Mucosa of stomach (tissue), 1 donor: ENCODE results near the gene DRC3.
"Not testable (repeated sequence)": the region's sequence is repeated elsewhere in the genome, so short reads cannot be mapped to it uniquely, and the experiment has no call there.

ENCODE experiments used
- H3K27me3 ChIP-seq: one replicate; pipeline ENCODE4 v1.7.0; 2013; ENCODE audit warnings: mild to moderate bottlenecking, low read length; ENCODE audit not compliant: control insufficient read depth, insufficient read depth
- H3K36me3 ChIP-seq: one replicate; pipeline ENCODE4 v1.7.0; 2013; ENCODE audit warnings: low read length; ENCODE audit not compliant: control insufficient read depth, insufficient read depth
- H3K4me1 ChIP-seq: one replicate; pipeline ENCODE4 v1.7.0; 2013; ENCODE audit warnings: mild to moderate bottlenecking, low read length; ENCODE audit not compliant: control insufficient read depth, insufficient read depth
- H3K4me3 ChIP-seq: one replicate; pipeline ENCODE4 v1.7.0; 2013; ENCODE audit warnings: low read length
- H3K9ac ChIP-seq: one replicate; pipeline ENCODE4 v1.7.0; 2013; ENCODE audit warnings: mild to moderate bottlenecking, low read length, moderate library complexity
- H3K9me3 ChIP-seq: one replicate; pipeline ENCODE4 v1.7.0; 2013; ENCODE audit warnings: mild to moderate bottlenecking, low read length, moderate library complexity; ENCODE audit not compliant: control insufficient read depth
- donor health status: Pancreatic carcinoma.

The DRC3 gene

GRCh38 chr17:17944242-17944641 lies 28.4 kb upstream of the DRC3 start:
- no peaks in the 10 kb centered on the region for H3K27me3 ChIP-seq
- H3K36me3 ChIP-seq = no peaks in the 10 kb centered on the region
- H3K9me3 ChIP-seq = no peaks in the 10 kb centered on the region
- no peak overlapping the region for H3K4me3 ChIP-seq
- no peak overlapping the region for H3K9ac ChIP-seq
- H3K4me1 ChIP-seq = peaks cover 61% of the 10 kb centered on the region

GRCh38 chr17:17944743-17945142 lies 27.9 kb upstream of the DRC3 start:
- Histone ChIP-seq H3K9me3 (no peaks in the 10 kb centered on the region), H3K36me3 (no peaks in the 10 kb centered on the region), H3K4me1 (peaks cover 56% of the 10 kb centered on the region), H3K4me3 (no peak overlapping the region), H3K9ac (no peak overlapping the region), H3K27me3 (no peaks in the 10 kb centered on the region)

- Histone ChIP-seq H3K27me3 (no peaks in the 10 kb centered on the region), H3K9ac (no peak overlapping the region), H3K36me3 (no peaks in the 10 kb centered on the region), H3K4me1 (peaks cover 47% of the 10 kb centered on the region), H3K9me3 (no peaks in the 10 kb centered on the region), H3K4me3 (no peak overlapping the region)
Measured at GRCh38 chr17:17946093-17946492, 26.6 kb upstream of the DRC3 start.

- Histone ChIP-seq H3K27me3 (no peaks in the 10 kb centered on the region), H3K4me1 (peaks cover 46% of the 10 kb centered on the region), H3K4me3 (no peak overlapping the region), H3K9me3 (no peaks in the 10 kb centered on the region), H3K36me3 (no peaks in the 10 kb centered on the region), H3K9ac (no peak overlapping the region)
Measured at GRCh38 chr17:17947309-17947708, 25.4 kb upstream of the DRC3 start.

- Histone ChIP-seq H3K27me3 (no peaks in the 10 kb centered on the region), H3K9me3 (no peaks in the 10 kb centered on the region), H3K9ac (no peak overlapping the region), H3K4me1 (peaks cover 40% of the 10 kb centered on the region), H3K4me3 (no peak overlapping the region), H3K36me3 (no peaks in the 10 kb centered on the region)
Measured at GRCh38 chr17:17947966-17948365, 24.7 kb upstream of the DRC3 start.

- no peak overlapping the region for H3K9ac ChIP-seq
- H3K27me3 ChIP-seq = no peaks in the 10 kb centered on the region
- H3K36me3 ChIP-seq = no peaks in the 10 kb centered on the region
- peaks cover 26% of the 10 kb centered on the region for H3K4me1 ChIP-seq
- no peaks in the 10 kb centered on the region for H3K9me3 ChIP-seq
- no peak overlapping the region for H3K4me3 ChIP-seq
Measured at GRCh38 chr17:17950347-17950746, 22.3 kb upstream of the DRC3 start.

GRCh38 chr17:17950806-17951205 lies 21.9 kb upstream of the DRC3 start:
- no peaks in the 10 kb centered on the region for H3K9me3 ChIP-seq
- H3K9ac ChIP-seq = no peak overlapping the region
- no peaks in the 10 kb centered on the region for H3K36me3 ChIP-seq
- H3K27me3 ChIP-seq = no peaks in the 10 kb centered on the region
- H3K4me3 ChIP-seq = no peak overlapping the region
- H3K4me1 ChIP-seq = peaks cover 26% of the 10 kb centered on the region

GRCh38 chr17:17951524-17951923 lies 21.1 kb upstream of the DRC3 start:
- Histone ChIP-seq H3K4me1 (peaks cover 28% of the 10 kb centered on the region), H3K9me3 (no peaks in the 10 kb centered on the region), H3K9ac (no peak overlapping the region), H3K27me3 (no peaks in the 10 kb centered on the region), H3K36me3 (no peaks in the 10 kb centered on the region), H3K4me3 (no peak overlapping the region)

- no peak overlapping the region for H3K9ac ChIP-seq
- peaks cover 26% of the 10 kb centered on the region for H3K4me1 ChIP-seq
- H3K9me3 ChIP-seq = no peaks in the 10 kb centered on the region
- no peak overlapping the region for H3K4me3 ChIP-seq
- no peaks in the 10 kb centered on the region for H3K27me3 ChIP-seq
- no peaks in the 10 kb centered on the region for H3K36me3 ChIP-seq
Measured at GRCh38 chr17:17952691-17953090, 20.0 kb upstream of the DRC3 start.

GRCh38 chr17:17954079-17954478 lies 18.6 kb upstream of the DRC3 start:
- H3K9ac ChIP-seq = no peak overlapping the region
- H3K4me1 ChIP-seq = peaks cover 27% of the 10 kb centered on the region
- H3K9me3 ChIP-seq = no peaks in the 10 kb centered on the region
- no peaks in the 10 kb centered on the region for H3K36me3 ChIP-seq
- H3K4me3 ChIP-seq = no peak overlapping the region
- H3K27me3 ChIP-seq = no peaks in the 10 kb centered on the region

- H3K9ac ChIP-seq, H3K9me3 ChIP-seq, H3K36me3 ChIP-seq, H3K27me3 ChIP-seq, H3K4me3 ChIP-seq: not testable (repeated sequence)
- peaks cover 42% of the 10 kb centered on the region for H3K4me1 ChIP-seq
Measured at GRCh38 chr17:17955790-17956341, 16.8 kb upstream of the DRC3 start.

- Histone ChIP-seq H3K9ac (no peak overlapping the region), H3K36me3 (no peaks in the 10 kb centered on the region), H3K4me3 (no peak overlapping the region), H3K4me1 (peaks cover 45% of the 10 kb centered on the region), H3K9me3 (no peaks in the 10 kb centered on the region), H3K27me3 (no peaks in the 10 kb centered on the region)
Measured at GRCh38 chr17:17957584-17957916, 15.1 kb upstream of the DRC3 start.

GRCh38 chr17:17958982-17959381 lies 13.7 kb upstream of the DRC3 start:
- Histone ChIP-seq H3K4me3 (no peak overlapping the region), H3K4me1 (peaks cover 45% of the 10 kb centered on the region), H3K36me3 (no peaks in the 10 kb centered on the region), H3K9ac (peak overlapping the region; percentile 8), H3K27me3 (no peaks in the 10 kb centered on the region), H3K9me3 (no peaks in the 10 kb centered on the region)
